Heart left ventricle (tissue), 13 donors: ENCODE measurements around the gene RHAG.

ENCODE experiments used
- CTCF ChIP-seq, 12 donors: fragments of 200-600 bp; sonication (generic) in 4 of 12; IDR thresholded peaks; one replicate each; pipeline versions ENCODE4 v1.5.0 to v1.8.0; 2018 to 2022; ENCODE audit warnings: antibody characterized with exemption in 12 of 12, mild to moderate bottlenecking in 5 of 12
- POLR2A ChIP-seq, 2 donors: fragments of 450-650 bp; IDR thresholded peaks; one replicate each; pipeline ENCODE4 v1.6.1; 2017; ENCODE audit warnings: antibody characterized with exemption in 2 of 2, mild to moderate bottlenecking in 2 of 2, moderate library complexity in 2 of 2
- donor health status: ischemic (EF 13 %, LVEDD 7.1; RV severe dilation, severe dysfunction).
- donor health status: DM: no; HTN: yes; CAD: no.
- donor health status: DM: no; HTN: no; CAD: no.
- donor health status: ischemic (EF 25% LVEDD 6.9; RV normal size, moderate dysfunction).
- donor health status: ischemic (EF 25% LVEDD 5.7; RV mildly dilated, moderate dysfunction).
- donor health status: ischemic (EF 35%, LVEDD 5.7; RV mildly dilated, moderate dysfunction).
- donor health status: nonischemic (EF 11% LVEDD 7.7; RV severe dilation, severe dysfunction).
- donor health status: DM: yes; HTN: yes; CAD: no.
- donor health status: PGD.
- donor health status: ischemic (EF 29% LVEDD 5.4; RV normal size, mild dysfunction).
- donor health status: nonischemic (EF 23%, LVEDD 6.1; RV moderate dilation, normal function).

GRCh38 chr6:49565855-49566254, 70.8 kb downstream of the RHAG start:
- no peak for TF ChIP-seq CTCF (IDR thresholded peaks at IDR 0.05)
- no peak for TF ChIP-seq POLR2A (IDR thresholded peaks at IDR 0.05)
